Measurements from ENCODE around the gene CCL7. TPM values are rescaled to one million over a fixed set of nuclear protein-coding genes. Genes with fewer than 3 reads are reported as not detected.

CCL7 gene
- total RNA-seq, 1 donor from 2014 or later, result not detected

DNA sequence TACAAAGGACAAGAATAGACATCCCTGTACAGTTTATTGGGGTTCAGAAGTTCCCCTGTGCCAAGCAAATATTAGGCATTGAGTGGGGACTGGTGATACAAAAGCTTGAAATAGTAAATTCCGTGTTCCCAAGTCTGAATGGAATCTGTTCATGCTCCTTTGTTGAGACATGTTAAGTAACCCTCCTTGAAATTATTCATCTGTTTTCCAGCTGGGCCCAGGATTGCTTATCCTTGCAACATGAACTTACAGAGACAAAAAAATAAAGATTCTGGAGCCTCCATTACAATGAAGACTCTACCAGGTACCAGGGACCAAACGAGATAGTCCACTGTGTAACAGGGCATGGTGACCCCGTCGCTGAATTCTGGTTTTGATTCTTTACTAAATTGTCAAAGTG is 43.1 kb downstream of the CCL7 start:
- Histone ChIP-seq H3K4me2 (ENCODE audit: low read length) (no peak overlapping the region), H3K9me3 (ENCODE audit: insufficient read depth, low read depth, low read length) (no peaks in the 10 kb centered on the region), H3K79me2 (ENCODE audit: insufficient read depth, low read length) (no peaks in the 10 kb centered on the region), H4K20me1 (ENCODE audit: insufficient read depth, low read length) (no peaks in the 10 kb centered on the region), H3K36me3 (ENCODE audit: insufficient read depth, low read length) (no peaks in the 10 kb centered on the region), H3K9ac (ENCODE audit: low read length) (no peak overlapping the region), H3K27me3 (ENCODE audit: insufficient read depth, low read length) (peaks cover 6% of the 10 kb centered on the region), H3K27ac (ENCODE audit: low read depth, low read length) (no peak overlapping the region), H3K4me1 (ENCODE audit: insufficient read depth, low read length) (no peaks in the 10 kb centered on the region), H2AFZ (ENCODE audit: low read depth, low read length) (no peak overlapping the region), H3K4me3 (ENCODE audit: insufficient read depth, low read depth, low read length) (no peak overlapping the region)
- TF ChIP-seq CTCF (IDR thresholded peaks at IDR 0.05; ENCODE audit: insufficient read depth, low read depth, low read length) (no peak), EZH2 (IDR thresholded peaks at IDR 0.05; ENCODE audit: insufficient read depth, low read length) (no peak)
- no peaks in the 10 kb centered on the region for H3K9me3 Mint-ChIP-seq (ENCODE audit: unreplicated experiment)
- no peak overlapping the region for H3K4me3 Mint-ChIP-seq (ENCODE audit: unreplicated experiment)
- H3K27me3 Mint-ChIP-seq (ENCODE audit: low read depth, unreplicated experiment), result peaks cover 17% of the 10 kb centered on the region
- no peaks in the 10 kb centered on the region for H3K4me1 Mint-ChIP-seq (ENCODE audit: low read depth, unreplicated experiment)
- no peak overlapping the region for H3K27ac Mint-ChIP-seq (ENCODE audit: unreplicated experiment)
- H3K36me3 Mint-ChIP-seq (ENCODE audit: low read depth, unreplicated experiment), result no peaks in the 10 kb centered on the region
- FAIRE-seq (no peak), DNase-seq (ENCODE audit: low read depth) (no peak)

GRCh38 chr17:34314279-34314678 is 44.3 kb downstream of the CCL7 start:
- Mint-ChIP-seq H3K27ac (ENCODE audit: unreplicated experiment) (no peak overlapping the region), H3K9me3 (ENCODE audit: unreplicated experiment) (no peaks in the 10 kb centered on the region)

More at GRCh38 chr17:34314279-34314678, 44.3 kb downstream of the CCL7 start:
- no peaks in the 10 kb centered on the region for H3K36me3 ChIP-seq (ENCODE audit: insufficient read depth, low read length)
- H3K4me1 ChIP-seq (ENCODE audit: insufficient read depth, low read length), result no peaks in the 10 kb centered on the region
- H3K27me3 ChIP-seq (ENCODE audit: insufficient read depth, low read length), result peaks cover 6% of the 10 kb centered on the region
- no peaks in the 10 kb centered on the region for H3K9me3 ChIP-seq (ENCODE audit: insufficient read depth, low read depth, low read length)
- H3K4me3 Mint-ChIP-seq (ENCODE audit: unreplicated experiment), result no peak overlapping the region
- no peak overlapping the region for H3K4me3 ChIP-seq (ENCODE audit: insufficient read depth, low read depth, low read length)
- peaks cover 15% of the 10 kb centered on the region for H3K27me3 Mint-ChIP-seq (ENCODE audit: low read depth, unreplicated experiment)
- H3K27ac ChIP-seq (ENCODE audit: low read depth, low read length), result no peak overlapping the region
- H3K4me1 Mint-ChIP-seq (ENCODE audit: low read depth, unreplicated experiment), result no peaks in the 10 kb centered on the region
- DNase-seq (ENCODE audit: low read depth) (no peak), FAIRE-seq (no peak)
- H3K36me3 Mint-ChIP-seq (ENCODE audit: low read depth, unreplicated experiment), result no peaks in the 10 kb centered on the region
- no peak overlapping the region for H2AFZ ChIP-seq (ENCODE audit: low read depth, low read length)
- H4K20me1 ChIP-seq (ENCODE audit: insufficient read depth, low read length), result no peaks in the 10 kb centered on the region
- no peak overlapping the region for H3K4me2 ChIP-seq (ENCODE audit: low read length)
- H3K9ac ChIP-seq (ENCODE audit: low read length), result no peak overlapping the region
- TF ChIP-seq CTCF (IDR thresholded peaks at IDR 0.05; ENCODE audit: insufficient read depth, low read depth, low read length), result no peak
- no peak for TF ChIP-seq EZH2 (IDR thresholded peaks at IDR 0.05; ENCODE audit: insufficient read depth, low read length)
- H3K79me2 ChIP-seq (ENCODE audit: insufficient read depth, low read length), result no peaks in the 10 kb centered on the region

All from astrocyte (in vitro differentiated cells and primary cell).